Liver (tissue), 9 donors: ENCODE measurements around the gene VGLL4. TPM values are rescaled to one million over a fixed set of nuclear protein-coding genes. Genes with fewer than 3 reads are reported as not detected.

Experiments
- DNase-seq: peaks from one replicate; pipeline ENCODE4 v3.0.0-alpha.2; 2017; ENCODE audit warnings: low spot score
- H3K27ac ChIP-seq, 2 donors: one replicate each; pipeline ENCODE4 v1.7.0; 2013; ENCODE audit warnings: inconsistent platforms in 2 of 2, low read length in 2 of 2, control low read depth in 1 of 2, low read depth in 1 of 2, mild to moderate bottlenecking in 1 of 2
- H3K27me3 ChIP-seq, 4 donors: one replicate each; pipeline versions ENCODE4 v1.6.1 to v1.7.0; 2013; ENCODE audit warnings: low read length in 3 of 4, inconsistent platforms in 1 of 4, mild to moderate bottlenecking in 1 of 4, moderate library complexity in 1 of 4; ENCODE audit not compliant: control insufficient read depth in 4 of 4, insufficient read depth in 4 of 4
- H3K36me3 ChIP-seq, 4 donors: one replicate each; pipeline versions ENCODE4 v1.6.1 to v1.7.0; 2013; ENCODE audit warnings: low read length in 3 of 4, mild to moderate bottlenecking in 3 of 4, low read depth in 1 of 4, moderate library complexity in 1 of 4; ENCODE audit not compliant: control insufficient read depth in 4 of 4, insufficient read depth in 3 of 4
- H3K4me1 ChIP-seq, 4 donors: one replicate each; pipeline versions ENCODE4 v1.6.1 to v1.7.0; 2013; ENCODE audit warnings: low read length in 3 of 4, mild to moderate bottlenecking in 3 of 4, moderate library complexity in 1 of 4; ENCODE audit not compliant: control insufficient read depth in 4 of 4, insufficient read depth in 4 of 4
- H3K4me3 ChIP-seq, 3 donors: one replicate each; pipeline versions ENCODE4 v1.6.1 to v1.7.0; 2013; ENCODE audit warnings: low read length in 3 of 3, control low read depth in 1 of 3, low read depth in 1 of 3, mild to moderate bottlenecking in 1 of 3
- H3K9ac ChIP-seq, 2 donors: one replicate each; pipeline ENCODE4 v1.7.0; 2013; ENCODE audit warnings: low read length in 2 of 2, mild to moderate bottlenecking in 2 of 2, moderate library complexity in 2 of 2, control low read depth in 1 of 2, low read depth in 1 of 2
- H3K9me3 ChIP-seq, 4 donors: one replicate each; pipeline versions ENCODE4 v1.6.1 to v1.7.0; 2013; ENCODE audit warnings: low read length in 3 of 4; ENCODE audit not compliant: control insufficient read depth in 4 of 4
- ATF3 ChIP-seq: IDR thresholded peaks from 2 replicates; pipeline ENCODE4 v1.6.1; 2016; ENCODE audit warnings: antibody characterized with exemption
- CTCF ChIP-seq: fragments of 150-350 bp; IDR thresholded peaks from 2 replicates; pipeline ENCODE4 v1.5.1; 2017; ENCODE audit warnings: improper control_type of control experiment, low read depth, low read length; ENCODE audit not compliant: missing input control
- EGR1 ChIP-seq, 2 donors: IDR thresholded peaks; 2 replicates each; pipeline ENCODE4 v1.6.1; 2016 to 2018; ENCODE audit warnings: antibody characterized with exemption in 2 of 2, low read depth in 2 of 2
- FOXA1 ChIP-seq: IDR thresholded peaks from 2 replicates; pipeline ENCODE4 v1.6.1; 2016; ENCODE audit warnings: antibody characterized with exemption
- FOXA2 ChIP-seq: IDR thresholded peaks from 2 replicates; pipeline ENCODE4 v1.6.1; 2016; ENCODE audit warnings: antibody characterized with exemption
- HNF4A ChIP-seq, 2 donors: conservative IDR thresholded peaks; 2 replicates each; pipeline ENCODE4 v1.6.1; 2016; ENCODE audit warnings: antibody characterized with exemption in 2 of 2, mild to moderate bottlenecking in 2 of 2
- NR2F2 ChIP-seq: IDR thresholded peaks from 2 replicates; pipeline ENCODE4 v1.6.1; 2016; ENCODE audit warnings: antibody characterized with exemption
- RAD21 ChIP-seq, 2 donors: IDR thresholded peaks; 2 replicates each; pipeline ENCODE4 v1.6.1; 2016; ENCODE audit warnings: antibody characterized with exemption in 2 of 2, mild to moderate bottlenecking in 2 of 2
- REST ChIP-seq: IDR thresholded peaks from 2 replicates; pipeline ENCODE4 v1.6.1; 2016; ENCODE audit warnings: antibody characterized with exemption, mild to moderate bottlenecking
- RXRA ChIP-seq, 2 donors: IDR thresholded peaks; 2 replicates each; pipeline ENCODE4 v1.6.1; 2017 to 2018; ENCODE audit warnings: antibody characterized with exemption in 2 of 2, mild to moderate bottlenecking in 1 of 2
- SP1 ChIP-seq: IDR thresholded peaks from 2 replicates; pipeline ENCODE4 v1.6.1; 2018; ENCODE audit warnings: antibody characterized with exemption, mild to moderate bottlenecking
- TAF1 ChIP-seq: conservative IDR thresholded peaks from 2 replicates; pipeline ENCODE4 v1.6.1; 2016; ENCODE audit warnings: antibody characterized with exemption, mild to moderate bottlenecking
- ZBTB33 ChIP-seq: IDR thresholded peaks from 2 replicates; pipeline ENCODE4 v1.6.1; 2016; ENCODE audit warnings: antibody characterized with exemption
- WGBS: extraction: QIAGEN DNeasy Blood & Tissue Kit; methylation state at CpG from one replicate; pipeline ENCODE4 v1.1.7; 2013; 5-methylcytosine and 5-hydroxymethylcytosine counted together
- polyA plus RNA-seq, 2 donors: library from polyadenylated mRNA; stranded (reverse) in 1 of 2; unstranded in 1 of 2; fragments of 200-250 nt in 1 of 2; fragments of >200 nt in 1 of 2; fragmentation: Nextera tagmentation in 1 of 2; extraction: Ambion mirVana in 1 of 2; gene quantifications; one replicate each; pipeline versions ENCODE4 v1.2.1 to v1.2.3, GENCODE V29; 2013 to 2015
- total RNA-seq, 2 donors: library from RNA; depleted of rRNA; stranded (reverse); fragments of >200 nt; gene quantifications; one replicate each; pipeline ENCODE4 v1.2.3, GENCODE V29; 2014
- donor health status: healthy.
- donor health status: healthy.
- donor health status: healthy.
- donor health status: healthy.
- donor health status: healthy.

The VGLL4 gene
- total and polyA plus RNA-seq, 4 donors, result 7.2 to 27.9 (median 13.0) TPM

GRCh38 chr3:11545186-11545851, 98.4 kb downstream of the VGLL4 start:
- no peak overlapping the region for H3K27ac ChIP-seq
- no peaks in the 10 kb centered on the region for H3K27me3 ChIP-seq
- no peak overlapping the region for H3K4me3 ChIP-seq
- no peak for DNase-seq
- TF ChIP-seq RXRA (IDR thresholded peaks at IDR 0.05) (no peak), ZBTB33 (no peak), TAF1 (no peak), RAD21 (IDR thresholded peaks at IDR 0.05) (no peak), ATF3 (no peak), CTCF (no peak), REST (no peak), SP1 (no peak), EGR1 (IDR thresholded peaks at IDR 0.05; ENCODE audit: low read depth in 2 of 2) (no peak), HNF4A (conservative IDR thresholded peaks at IDR 0.05) (no peak), FOXA1 (no peak), FOXA2 (no peak)
- H3K9ac ChIP-seq, result no peak overlapping the region
- H3K36me3 ChIP-seq, result no peaks in the 10 kb centered on the region
- no peaks in the 10 kb centered on the region for H3K4me1 ChIP-seq
- WGBS, result 88% methylated on average over 16 of the region's 16 CpGs
- no peaks in the 10 kb centered on the region for H3K9me3 ChIP-seq

- Histone ChIP-seq H3K4me3 (no peak overlapping the region), H3K36me3 (no peaks in the 10 kb centered on the region), H3K27ac (no peak overlapping the region), H3K9me3 (no peaks in the 10 kb centered on the region), H3K4me1 (no peaks in the 10 kb centered on the region), H3K27me3 (no peaks in the 10 kb centered on the region), H3K9ac (no peak overlapping the region)
- WGBS, result 89% methylated on average over 17 of the region's 17 CpGs
- no peak for DNase-seq
- TF ChIP-seq NR2F2, result no peak
- TF ChIP-seq SP1, result no peak
- TF ChIP-seq RAD21 (IDR thresholded peaks at IDR 0.05), result no peak
- TF ChIP-seq REST, result no peak
- no peak for TF ChIP-seq ATF3
Observed at GRCh38 chr3:11544412-11545181, 99.1 kb downstream of the VGLL4 start.
